ENCODE data around the gene EIF3L.

Gene EIF3L

GRCh38 chr22:37930270-37930951 is 81.2 kb downstream of the EIF3L start:
- no peak for DNase-seq

- DNase-seq: no peak
Observed at GRCh38 chr22:37930952-37931440, 81.8 kb downstream of the EIF3L start.

- no peak for DNase-seq
Observed at GRCh38 chr22:37931893-37932389, 82.7 kb downstream of the EIF3L start.

DNA sequence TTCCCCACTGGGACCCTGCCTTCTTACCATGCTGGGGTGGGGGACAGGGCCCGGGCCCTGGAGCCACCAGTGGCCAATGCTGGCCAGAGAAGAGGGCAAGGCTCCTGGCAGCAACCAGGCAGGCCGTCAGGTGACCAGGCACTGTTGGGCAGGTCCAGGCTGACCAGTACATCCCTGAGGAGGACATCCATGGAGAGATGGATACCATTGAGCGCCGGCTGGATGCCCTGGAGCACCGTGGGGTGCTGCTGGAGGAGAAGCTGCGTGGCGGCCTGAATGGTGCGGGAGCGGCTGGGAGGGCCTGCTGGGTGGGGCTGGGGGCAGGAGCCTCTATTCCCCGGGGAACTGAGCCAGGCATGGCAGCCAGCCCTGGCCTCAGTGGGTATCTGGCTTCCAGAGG is 83.2 kb downstream of the EIF3L start:
- DNase-seq: no peak

DNA sequence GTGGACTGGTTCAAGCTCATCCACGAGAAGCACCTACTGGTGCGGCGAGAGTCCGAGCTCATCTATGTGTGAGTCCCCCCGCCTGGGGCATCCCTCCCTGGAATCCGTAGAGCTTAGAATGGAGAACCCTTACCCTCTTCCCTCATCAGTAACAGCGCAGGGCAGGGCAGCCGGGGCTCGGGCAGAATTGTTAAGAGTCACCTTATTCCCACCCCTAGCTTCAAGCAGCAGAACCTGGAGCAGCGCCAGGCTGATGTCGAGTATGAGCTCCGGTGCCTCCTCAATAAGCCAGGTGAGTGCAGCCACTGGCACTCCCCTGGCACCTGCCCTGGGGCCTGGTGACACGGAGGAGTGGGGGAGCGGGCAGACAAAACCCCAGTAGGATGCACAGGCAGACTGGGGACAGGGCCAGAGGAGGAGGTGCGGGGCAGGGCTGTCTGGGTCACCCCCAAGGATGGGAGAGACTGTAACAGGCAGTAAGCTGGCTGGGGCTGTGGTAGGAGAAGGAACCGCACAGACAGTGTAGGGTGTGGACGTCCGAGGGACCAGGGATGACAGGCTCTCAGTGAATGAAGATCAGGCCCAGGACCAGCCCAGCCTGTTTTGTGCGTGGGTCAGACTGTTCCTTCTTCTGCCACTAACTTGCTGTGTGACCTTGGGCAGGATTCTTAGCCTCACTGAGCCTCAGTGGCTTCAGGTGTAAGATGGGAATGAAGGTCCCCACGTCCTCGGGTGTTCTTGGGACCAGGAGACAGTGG is 83.8 kb downstream of the EIF3L start:
- no peak for DNase-seq

DNA sequence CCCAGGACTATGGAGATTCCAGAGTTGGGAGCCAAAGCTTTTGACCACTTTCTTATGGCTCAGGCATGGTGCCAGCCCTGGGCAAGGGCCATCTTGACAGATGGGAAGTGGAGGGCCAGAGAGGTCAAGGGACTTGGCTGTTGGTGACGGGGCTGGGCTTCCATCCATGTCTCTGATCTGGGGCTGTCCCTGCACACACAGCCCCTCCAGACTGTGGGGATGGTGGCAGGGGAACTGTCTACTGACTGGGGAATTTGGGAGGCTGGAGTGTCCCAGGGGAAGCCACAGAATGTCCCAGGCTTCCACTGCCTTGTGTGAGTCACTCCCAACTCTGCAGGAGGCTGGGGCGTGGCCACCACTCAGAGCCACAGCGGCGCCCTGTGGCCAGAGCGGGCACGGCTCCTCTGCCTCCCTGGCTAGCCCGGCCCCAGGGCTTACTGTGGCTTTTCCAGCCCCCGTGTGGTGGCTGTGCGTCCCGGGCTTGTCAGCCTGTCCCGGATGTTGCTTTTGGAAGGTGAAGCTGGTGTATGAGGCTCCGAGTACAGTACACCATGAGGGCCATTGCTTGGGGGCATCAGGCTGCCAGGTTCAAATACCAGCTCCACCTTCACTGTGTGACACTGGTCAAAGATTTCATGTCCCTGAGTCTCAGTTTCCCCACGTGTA is 84.6 kb downstream of the EIF3L start:
- DNase-seq: no peak

Data from SIG-M5 (cell line).